ENCODE results near the gene REEP1.
"Not testable (repeated sequence)": the region's sequence is repeated elsewhere in the genome, so short reads cannot be mapped to it uniquely, and the experiment has no call there.

REEP1 gene

GRCh38 chr2:86251840-86252266 is 85.6 kb downstream of the REEP1 start:
- H3K27me3 ChIP-seq (ENCODE audit: control insufficient read depth, insufficient read depth, low read length), result no peaks in the 10 kb centered on the region
- H3K9me3 ChIP-seq (ENCODE audit: control insufficient read depth, low read depth, low read length), result no peaks in the 10 kb centered on the region
- H3K36me3 ChIP-seq (ENCODE audit: control insufficient read depth, low read depth, low read length), result no peaks in the 10 kb centered on the region
- no peak overlapping the region for H3K9ac ChIP-seq (ENCODE audit: low read length)
- peaks cover 11% of the 10 kb centered on the region for H3K4me1 ChIP-seq (ENCODE audit: control insufficient read depth, low read depth, low read length)
- H3K4me3 ChIP-seq (ENCODE audit: low read length), result no peak overlapping the region
- no peak overlapping the region for H3K27ac ChIP-seq (ENCODE audit: low read length)

GRCh38 chr2:86249579-86250391 is 87.6 kb downstream of the REEP1 start:
- Histone ChIP-seq H3K9me3 (ENCODE audit: control insufficient read depth, low read depth, low read length) (no peaks in the 10 kb centered on the region), H3K27ac (ENCODE audit: low read length) (no peak overlapping the region), H3K4me1 (ENCODE audit: control insufficient read depth, low read depth, low read length) (peaks cover 7% of the 10 kb centered on the region), H3K27me3 (ENCODE audit: control insufficient read depth, insufficient read depth, low read length) (no peaks in the 10 kb centered on the region), H3K4me3 (ENCODE audit: low read length) (no peak overlapping the region), H3K9ac (ENCODE audit: low read length) (no peak overlapping the region), H3K36me3 (ENCODE audit: control insufficient read depth, low read depth, low read length) (no peaks in the 10 kb centered on the region)

GRCh38 chr2:86249176-86249575 is 88.2 kb downstream of the REEP1 start:
- no peak overlapping the region for H3K27ac ChIP-seq (ENCODE audit: low read length)
- no peaks in the 10 kb centered on the region for H3K36me3 ChIP-seq (ENCODE audit: control insufficient read depth, low read depth, low read length)
- no peaks in the 10 kb centered on the region for H3K27me3 ChIP-seq (ENCODE audit: control insufficient read depth, insufficient read depth, low read length)
- peaks cover 3% of the 10 kb centered on the region for H3K4me1 ChIP-seq (ENCODE audit: control insufficient read depth, low read depth, low read length)
- H3K4me3 ChIP-seq (ENCODE audit: low read length), result no peak overlapping the region
- H3K9me3 ChIP-seq (ENCODE audit: control insufficient read depth, low read depth, low read length), result no peaks in the 10 kb centered on the region
- no peak overlapping the region for H3K9ac ChIP-seq (ENCODE audit: low read length)

GRCh38 chr2:86245222-86245621 is 92.2 kb downstream of the REEP1 start:
- not testable (repeated sequence) for H3K9ac ChIP-seq (ENCODE audit: low read length); H3K4me1 ChIP-seq (ENCODE audit: control insufficient read depth, low read depth, low read length); H3K27me3 ChIP-seq (ENCODE audit: control insufficient read depth, insufficient read depth, low read length); H3K36me3 ChIP-seq (ENCODE audit: control insufficient read depth, low read depth, low read length); H3K4me3 ChIP-seq (ENCODE audit: low read length); H3K9me3 ChIP-seq (ENCODE audit: control insufficient read depth, low read depth, low read length); H3K27ac ChIP-seq (ENCODE audit: low read length)

GRCh38 chr2:86244781-86245180 is 92.6 kb downstream of the REEP1 start:
- H3K36me3 ChIP-seq (ENCODE audit: control insufficient read depth, low read depth, low read length); H3K27ac ChIP-seq (ENCODE audit: low read length); H3K9me3 ChIP-seq (ENCODE audit: control insufficient read depth, low read depth, low read length); H3K27me3 ChIP-seq (ENCODE audit: control insufficient read depth, insufficient read depth, low read length); H3K4me1 ChIP-seq (ENCODE audit: control insufficient read depth, low read depth, low read length); H3K4me3 ChIP-seq (ENCODE audit: low read length); H3K9ac ChIP-seq (ENCODE audit: low read length): not testable (repeated sequence)

GRCh38 chr2:86243950-86244733 is 93.3 kb downstream of the REEP1 start:
- no peaks in the 10 kb centered on the region for H3K27me3 ChIP-seq (ENCODE audit: control insufficient read depth, insufficient read depth, low read length)
- no peak overlapping the region for H3K4me3 ChIP-seq (ENCODE audit: low read length)
- no peak overlapping the region for H3K27ac ChIP-seq (ENCODE audit: low read length)
- H3K36me3 ChIP-seq (ENCODE audit: control insufficient read depth, low read depth, low read length), result no peaks in the 10 kb centered on the region
- no peak overlapping the region for H3K9ac ChIP-seq (ENCODE audit: low read length)
- H3K4me1 ChIP-seq (ENCODE audit: control insufficient read depth, low read depth, low read length), result peaks cover 3% of the 10 kb centered on the region
- no peaks in the 10 kb centered on the region for H3K9me3 ChIP-seq (ENCODE audit: control insufficient read depth, low read depth, low read length)

GRCh38 chr2:86243272-86243671 is 94.2 kb downstream of the REEP1 start:
- Histone ChIP-seq H3K9me3 (ENCODE audit: control insufficient read depth, low read depth, low read length) (no peaks in the 10 kb centered on the region), H3K9ac (ENCODE audit: low read length) (no peak overlapping the region), H3K36me3 (ENCODE audit: control insufficient read depth, low read depth, low read length) (no peaks in the 10 kb centered on the region), H3K27me3 (ENCODE audit: control insufficient read depth, insufficient read depth, low read length) (no peaks in the 10 kb centered on the region), H3K4me1 (ENCODE audit: control insufficient read depth, low read depth, low read length) (peaks cover 5% of the 10 kb centered on the region), H3K27ac (ENCODE audit: low read length) (no peak overlapping the region), H3K4me3 (ENCODE audit: low read length) (no peak overlapping the region)

- Histone ChIP-seq H3K4me3 (ENCODE audit: low read length) (no peak overlapping the region), H3K9ac (ENCODE audit: low read length) (no peak overlapping the region), H3K36me3 (ENCODE audit: control insufficient read depth, low read depth, low read length) (no peaks in the 10 kb centered on the region), H3K4me1 (ENCODE audit: control insufficient read depth, low read depth, low read length) (peaks cover 5% of the 10 kb centered on the region), H3K9me3 (ENCODE audit: control insufficient read depth, low read depth, low read length) (no peaks in the 10 kb centered on the region), H3K27ac (ENCODE audit: low read length) (no peak overlapping the region), H3K27me3 (ENCODE audit: control insufficient read depth, insufficient read depth, low read length) (no peaks in the 10 kb centered on the region)
Measured at GRCh38 chr2:86241611-86242010, 95.8 kb downstream of the REEP1 start.

GRCh38 chr2:86240251-86240650 is 97.2 kb downstream of the REEP1 start:
- Histone ChIP-seq H3K27me3 (ENCODE audit: control insufficient read depth, insufficient read depth, low read length) (no peaks in the 10 kb centered on the region), H3K4me3 (ENCODE audit: low read length) (no peak overlapping the region)

GRCh38 chr2:86239745-86240144 is 97.7 kb downstream of the REEP1 start:
- Histone ChIP-seq H3K9me3 (ENCODE audit: control insufficient read depth, low read depth, low read length) (no peaks in the 10 kb centered on the region), H3K9ac (ENCODE audit: low read length) (no peak overlapping the region), H3K4me3 (ENCODE audit: low read length) (no peak overlapping the region), H3K4me1 (ENCODE audit: control insufficient read depth, low read depth, low read length) (peaks cover 5% of the 10 kb centered on the region), H3K27me3 (ENCODE audit: control insufficient read depth, insufficient read depth, low read length) (no peaks in the 10 kb centered on the region), H3K27ac (ENCODE audit: low read length) (no peak overlapping the region), H3K36me3 (ENCODE audit: control insufficient read depth, low read depth, low read length) (no peaks in the 10 kb centered on the region)

More at GRCh38 chr2:86240251-86240650, 97.2 kb downstream of the REEP1 start:
- H3K36me3 ChIP-seq (ENCODE audit: control insufficient read depth, low read depth, low read length), result no peaks in the 10 kb centered on the region
- no peak overlapping the region for H3K27ac ChIP-seq (ENCODE audit: low read length)
- H3K9ac ChIP-seq (ENCODE audit: low read length), result no peak overlapping the region
- H3K9me3 ChIP-seq (ENCODE audit: control insufficient read depth, low read depth, low read length), result no peaks in the 10 kb centered on the region
- peaks cover 5% of the 10 kb centered on the region for H3K4me1 ChIP-seq (ENCODE audit: control insufficient read depth, low read depth, low read length)

GRCh38 chr2:86239326-86239725 is 98.1 kb downstream of the REEP1 start:
- no peak overlapping the region for H3K27ac ChIP-seq (ENCODE audit: low read length)
- no peak overlapping the region for H3K9ac ChIP-seq (ENCODE audit: low read length)
- no peak overlapping the region for H3K4me3 ChIP-seq (ENCODE audit: low read length)
- no peaks in the 10 kb centered on the region for H3K9me3 ChIP-seq (ENCODE audit: control insufficient read depth, low read depth, low read length)
- no peaks in the 10 kb centered on the region for H3K27me3 ChIP-seq (ENCODE audit: control insufficient read depth, insufficient read depth, low read length)
- no peaks in the 10 kb centered on the region for H3K36me3 ChIP-seq (ENCODE audit: control insufficient read depth, low read depth, low read length)
- peaks cover 5% of the 10 kb centered on the region for H3K4me1 ChIP-seq (ENCODE audit: control insufficient read depth, low read depth, low read length)

Measured in iPS-18a (cell line).